Muscle of back (tissue), 13 donors: ENCODE measurements around the gene PEX13. TPM values are rescaled to one million over a fixed set of nuclear protein-coding genes. Genes with fewer than 3 reads are reported as not detected.
"Not testable (repeated sequence)": the region's sequence is repeated elsewhere in the genome, so short reads cannot be mapped to it uniquely, and the experiment has no call there.

Source experiments
- DNase-seq, 3 donors: peaks; one replicate each; pipeline versions ENCODE4 v3.0.0 to v3.0.0-alpha.2; 2013
- long read RNA-seq, 9 donors: transcript quantifications; one replicate each; lab custom pipeline, GENCODE V29; 2026
- polyA plus RNA-seq, 10 donors: library from polyadenylated mRNA; unstranded; fragments of 120-200 nt; gene quantifications; one replicate each; pipeline ENCODE4 v1.2.1, GENCODE V29; 2013; ENCODE audit not compliant: insufficient read length in 10 of 10

The PEX13 gene, protein sequence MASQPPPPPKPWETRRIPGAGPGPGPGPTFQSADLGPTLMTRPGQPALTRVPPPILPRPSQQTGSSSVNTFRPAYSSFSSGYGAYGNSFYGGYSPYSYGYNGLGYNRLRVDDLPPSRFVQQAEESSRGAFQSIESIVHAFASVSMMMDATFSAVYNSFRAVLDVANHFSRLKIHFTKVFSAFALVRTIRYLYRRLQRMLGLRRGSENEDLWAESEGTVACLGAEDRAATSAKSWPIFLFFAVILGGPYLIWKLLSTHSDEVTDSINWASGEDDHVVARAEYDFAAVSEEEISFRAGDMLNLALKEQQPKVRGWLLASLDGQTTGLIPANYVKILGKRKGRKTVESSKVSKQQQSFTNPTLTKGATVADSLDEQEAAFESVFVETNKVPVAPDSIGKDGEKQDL
- 10 to 100 TPM; 19.4 to 26.3 (median 22.3) TPM for polyA plus RNA-seq
- long read RNA-seq, donor 1, full-length matches to known transcripts: 9 of 20 reads
- long read RNA-seq, donor 1, partial matches to known transcripts: 11 of 20 reads
- long read RNA-seq, donor 1, other reads (novel, unspliced or antisense): 0 of 20 reads
- long read RNA-seq, donor 2, full-length matches to known transcripts: 3 of 3 reads
- long read RNA-seq, donor 2, partial matches to known transcripts: 0 of 3 reads
- long read RNA-seq, donor 2, other reads (novel, unspliced or antisense): 0 of 3 reads
- long read RNA-seq, donor 3: 0 reads
- long read RNA-seq, donor 4, full-length matches to known transcripts: 4 of 4 reads
- long read RNA-seq, donor 4, partial matches to known transcripts: 0 of 4 reads
- long read RNA-seq, donor 4, other reads (novel, unspliced or antisense): 0 of 4 reads
- long read RNA-seq, donor 5, full-length matches to known transcripts: 8 of 8 reads
- long read RNA-seq, donor 5, partial matches to known transcripts: 0 of 8 reads
- long read RNA-seq, donor 5, other reads (novel, unspliced or antisense): 0 of 8 reads
- long read RNA-seq, donor 6, full-length matches to known transcripts: 9 of 9 reads
- long read RNA-seq, donor 6, partial matches to known transcripts: 0 of 9 reads
- long read RNA-seq, donor 6, other reads (novel, unspliced or antisense): 0 of 9 reads
- long read RNA-seq, donor 7, full-length matches to known transcripts: 2 of 12 reads
- long read RNA-seq, donor 7, partial matches to known transcripts: 10 of 12 reads
- long read RNA-seq, donor 7, other reads (novel, unspliced or antisense): 0 of 12 reads
- long read RNA-seq, donor 8, full-length matches to known transcripts: 1 of 1 reads
- long read RNA-seq, donor 8, partial matches to known transcripts: 0 of 1 reads
- long read RNA-seq, donor 8, other reads (novel, unspliced or antisense): 0 of 1 reads
- long read RNA-seq, donor 9, full-length matches to known transcripts: 2 of 2 reads
- long read RNA-seq, donor 9, partial matches to known transcripts: 0 of 2 reads
- long read RNA-seq, donor 9, other reads (novel, unspliced or antisense): 0 of 2 reads

DNA sequence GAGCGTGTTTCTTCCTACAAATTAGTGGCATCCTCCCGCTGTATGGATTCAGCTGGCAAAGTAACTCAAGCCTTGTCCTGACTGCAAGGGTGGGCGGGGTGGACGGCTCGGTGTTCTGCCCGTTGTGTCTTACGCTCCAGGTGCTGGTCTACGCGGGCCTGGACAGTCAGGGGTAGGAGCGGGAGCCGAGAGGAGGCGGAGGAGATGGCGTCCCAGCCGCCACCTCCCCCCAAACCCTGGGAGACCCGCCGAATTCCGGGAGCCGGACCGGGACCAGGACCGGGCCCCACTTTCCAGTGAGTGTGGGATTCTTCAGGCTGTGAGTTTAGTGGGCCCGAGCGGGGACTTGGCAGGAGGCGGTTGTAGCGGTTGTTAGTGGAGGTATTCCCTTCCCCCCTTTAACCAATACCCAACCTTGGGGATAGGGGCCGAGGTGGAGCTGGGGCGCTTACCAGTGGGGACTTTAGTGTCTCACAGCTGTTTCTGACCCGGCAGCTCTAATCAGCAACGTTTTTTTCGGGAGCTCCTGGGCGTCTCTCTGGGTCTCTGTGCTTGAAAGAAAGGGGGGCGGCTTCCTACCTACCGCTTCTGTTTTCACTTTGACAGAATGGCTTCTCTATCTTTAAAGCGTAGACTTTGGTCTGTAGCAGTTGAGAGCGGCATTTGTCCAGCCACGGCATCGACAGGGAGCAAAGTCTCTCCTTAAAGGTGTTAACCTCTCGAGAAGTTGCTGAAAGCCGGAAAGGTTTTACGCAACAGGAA is at the start of gene PEX13, which contains the start of gene PUS10:
PEX13 (plus strand) TSS at position 165 of the 762 bp plus-strand sequence; CDS start at position 205, 40 bp downstream.
PUS10 (minus strand) TSS at position 700 of the 762 bp plus-strand sequence. CDS start 6,365 bp downstream, outside the sequence.
- peak; percentile 35 to 96 (median 49) for DNase-seq

DNA sequence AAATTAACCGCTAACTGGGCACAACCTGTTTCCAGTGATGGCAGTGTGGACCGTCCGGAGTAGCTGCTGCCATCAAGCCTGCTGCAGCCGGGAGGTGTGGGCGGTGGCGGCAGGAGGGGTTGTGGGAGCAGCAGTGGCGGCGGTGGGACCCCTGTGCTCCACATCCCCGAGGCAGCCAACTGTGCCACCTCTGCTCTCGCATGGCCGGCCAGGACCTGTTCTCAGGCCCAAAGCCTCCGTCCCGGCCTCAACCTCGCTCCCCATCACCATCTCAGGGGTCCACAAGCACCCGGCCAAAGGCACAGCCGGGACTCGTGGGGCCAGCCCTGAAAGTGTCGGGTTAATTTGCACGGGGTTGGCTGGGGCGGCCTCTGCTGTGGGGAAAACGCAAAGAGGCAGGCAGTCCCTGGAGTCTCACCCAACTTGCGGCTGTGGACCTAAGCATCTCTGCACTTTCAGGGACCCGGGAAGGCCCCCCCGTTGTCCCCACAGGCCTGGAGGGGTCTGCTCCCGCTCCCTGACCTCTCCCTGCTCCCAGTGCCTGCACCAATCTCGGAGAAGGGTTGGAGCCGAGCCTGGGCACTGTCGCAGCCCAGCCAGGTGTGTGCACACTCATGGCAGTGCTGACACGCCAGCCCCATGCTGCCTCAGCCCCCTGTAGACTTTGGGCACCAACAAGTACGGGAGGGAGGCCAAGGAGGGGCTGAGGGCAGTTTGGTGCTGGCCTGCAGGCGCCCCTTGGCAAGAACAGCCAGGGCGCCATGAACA is 44.4 kb upstream of the PEX13 start:
- DNase-seq: no peak

DNA sequence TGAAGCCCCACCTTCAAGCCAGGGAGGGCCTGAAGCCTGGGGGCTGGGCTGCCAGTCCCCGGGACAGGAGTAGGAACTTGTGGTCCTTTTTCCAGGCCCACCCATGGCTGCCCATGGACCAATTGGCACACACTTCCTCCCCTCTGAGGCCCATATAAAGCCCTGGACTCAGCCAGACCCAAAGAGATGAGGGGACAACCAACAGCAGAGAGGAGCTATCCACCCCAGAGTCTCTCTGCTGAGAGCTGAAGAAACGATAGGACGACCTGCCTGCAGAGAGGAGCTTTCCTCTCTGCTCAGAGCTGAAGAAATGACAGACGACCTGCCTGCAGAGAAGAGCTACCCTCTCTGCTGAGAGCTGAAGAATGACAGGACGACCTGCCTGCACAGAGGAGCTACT is 43.8 kb upstream of the PEX13 start:
- no peak for DNase-seq

DNA sequence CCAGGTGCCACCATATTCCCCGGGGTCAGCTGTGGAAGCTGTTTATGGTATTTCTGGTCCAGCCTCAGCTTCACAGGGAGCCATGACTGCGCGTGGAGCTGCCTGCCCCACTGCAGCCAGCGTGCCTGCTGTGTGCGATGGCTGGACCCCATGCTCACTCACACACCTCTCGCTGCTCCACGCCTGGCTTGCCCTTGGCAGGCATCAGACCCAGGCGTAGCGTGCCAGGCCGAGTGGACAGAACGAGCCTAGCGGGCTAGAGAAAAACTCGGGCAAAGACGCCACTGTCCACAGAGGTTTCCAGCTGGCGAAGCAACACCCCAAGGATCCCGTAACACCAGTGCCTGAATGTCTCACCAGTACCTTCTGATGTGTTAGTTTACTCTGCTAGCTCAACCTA is 42.9 kb upstream of the PEX13 start:
- DNase-seq: no peak

GRCh38 chr2:60976256-60976850 is 41.2 kb upstream of the PEX13 start:
- DNase-seq: no peak

GRCh38 chr2:60976875-60977561 is 40.5 kb upstream of the PEX13 start:
- no peak for DNase-seq

DNA sequence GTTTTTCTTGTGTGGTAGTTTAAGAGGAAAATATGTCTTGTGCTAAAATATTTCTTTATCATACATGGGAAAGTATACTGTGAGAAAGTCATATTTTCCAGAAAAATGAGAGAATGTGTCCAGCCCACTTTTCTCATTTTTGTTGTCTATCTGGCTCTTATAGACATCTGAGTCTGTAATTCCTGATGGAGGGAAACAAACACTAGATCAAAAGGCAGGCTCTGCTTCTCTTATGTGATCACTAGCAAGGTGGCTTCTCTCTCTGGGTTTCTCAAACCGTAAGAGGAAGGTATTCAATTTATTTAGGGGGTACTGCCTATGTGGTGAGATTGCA is 40.0 kb upstream of the PEX13 start:
- no peak for DNase-seq

DNA sequence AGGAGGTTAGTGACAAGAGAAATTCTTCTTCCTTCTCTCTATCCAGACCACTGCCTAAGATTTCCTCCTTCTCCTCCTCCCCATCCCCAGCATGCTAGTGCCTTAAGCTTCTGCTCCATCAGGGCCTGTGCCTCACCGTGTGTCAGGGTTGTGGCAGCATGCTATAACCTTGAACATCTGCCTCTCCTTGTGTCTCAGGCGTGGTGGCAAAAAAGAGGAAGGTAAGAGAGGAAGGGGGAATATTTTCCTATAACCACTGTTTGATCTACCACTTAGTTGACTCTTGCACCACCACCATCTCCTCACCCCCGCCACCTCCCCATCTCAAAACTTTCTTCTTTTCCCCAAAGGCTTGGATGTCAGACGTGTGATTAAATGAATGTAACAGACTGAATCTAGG is 38.3 kb upstream of the PEX13 start:
- DNase-seq: no peak

DNA sequence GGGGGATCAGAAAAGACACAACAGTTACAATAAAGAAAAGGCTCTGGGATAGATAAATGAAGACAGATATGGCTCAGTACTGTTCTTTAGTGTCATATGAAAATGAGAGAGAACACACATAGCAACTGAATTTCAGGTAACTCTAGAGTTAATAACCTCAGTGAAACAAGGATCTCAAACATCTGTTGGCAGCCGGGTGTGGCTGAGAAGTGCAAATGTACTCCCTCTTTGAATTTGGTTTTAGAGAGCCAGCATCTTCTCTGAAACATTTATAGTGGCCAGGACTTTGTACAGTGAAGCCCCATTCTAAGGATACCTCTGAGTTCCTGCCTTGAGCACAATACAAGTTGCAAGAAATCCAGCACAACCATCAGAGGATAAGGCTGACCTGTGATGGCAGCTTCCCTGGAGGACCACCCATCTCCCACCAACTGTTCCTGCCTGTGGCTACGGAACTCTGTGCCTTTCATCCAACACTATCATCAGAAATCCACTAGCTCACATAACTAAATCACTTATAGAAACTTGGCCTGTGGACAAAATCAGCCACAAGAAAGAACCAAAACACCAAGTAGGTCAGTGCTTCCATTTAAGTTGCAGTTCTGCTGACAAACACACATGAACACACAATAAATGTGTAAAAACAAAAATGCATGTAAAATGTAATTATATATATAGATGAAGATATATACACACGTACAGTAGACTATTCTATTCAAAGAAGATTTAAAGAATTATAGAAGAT is 37.3 kb upstream of the PEX13 start:
- no peak for DNase-seq

- DNase-seq: not testable (repeated sequence)
These were observed 35.5 kb upstream of the PEX13 start for GRCh38 chr2:60982066-60982465.

DNA sequence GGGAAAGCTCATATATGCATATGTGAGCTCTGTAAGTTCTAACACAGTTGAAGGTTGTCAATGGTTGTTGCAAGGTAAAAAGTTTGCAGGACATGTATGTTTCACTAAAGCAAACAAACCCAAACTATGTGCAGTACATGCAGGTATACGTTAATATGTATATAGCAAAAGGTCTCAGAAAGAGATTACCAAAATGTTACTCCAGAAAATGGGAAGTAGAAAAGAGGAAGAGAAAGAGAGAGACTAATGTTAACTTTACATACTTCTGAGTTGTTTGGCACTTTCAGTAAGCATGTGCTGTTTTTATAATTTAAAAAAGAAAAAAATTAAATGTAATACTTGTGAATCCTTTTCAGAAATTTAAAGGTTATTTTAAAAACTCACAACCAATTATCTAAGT is 32.8 kb upstream of the PEX13 start:
- DNase-seq: no peak

- DNase-seq: no peak
These were observed 30.5 kb upstream of the PEX13 start for GRCh38 chr2:60987041-60987440.

DNA sequence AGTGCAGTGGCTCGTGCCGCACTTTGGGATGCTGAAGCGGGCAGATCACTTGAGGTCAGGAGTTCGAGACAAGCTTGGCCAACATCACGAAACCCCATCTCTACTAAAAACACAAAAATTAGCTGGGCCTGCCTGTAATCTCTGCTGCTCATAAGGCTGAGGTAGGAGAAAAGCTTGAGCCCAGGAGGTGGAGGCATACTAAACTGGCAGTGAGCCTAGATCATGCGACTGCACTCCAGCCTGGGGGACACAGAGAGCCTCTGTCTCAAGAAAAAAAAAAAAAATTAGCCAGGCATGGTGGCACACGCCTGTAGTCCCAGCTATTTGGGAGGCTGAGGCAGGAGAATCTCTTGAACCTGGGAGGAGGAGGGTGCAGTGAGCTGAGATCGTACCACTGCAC is 29.9 kb upstream of the PEX13 start:
- DNase-seq: not testable (repeated sequence)

DNA sequence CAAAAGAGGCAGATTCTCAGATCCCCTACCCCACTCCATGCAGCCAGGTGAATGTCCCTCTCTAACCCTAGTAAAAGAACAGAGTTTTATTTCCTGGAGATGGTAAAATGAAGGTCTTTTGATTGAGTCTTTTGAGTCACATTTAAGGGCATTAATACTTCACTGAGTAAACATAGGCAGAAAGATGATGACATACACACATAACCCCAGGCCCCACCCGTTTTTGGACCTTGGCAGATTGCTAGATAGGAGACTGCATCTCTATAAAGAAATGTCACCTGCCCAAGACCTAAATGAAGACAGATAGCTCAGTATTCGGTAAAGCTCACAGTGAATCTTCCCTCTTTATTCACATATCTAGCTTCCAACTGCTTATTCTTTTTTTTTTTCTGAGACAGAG is 28.3 kb upstream of the PEX13 start:
- DNase-seq: no peak

DNA sequence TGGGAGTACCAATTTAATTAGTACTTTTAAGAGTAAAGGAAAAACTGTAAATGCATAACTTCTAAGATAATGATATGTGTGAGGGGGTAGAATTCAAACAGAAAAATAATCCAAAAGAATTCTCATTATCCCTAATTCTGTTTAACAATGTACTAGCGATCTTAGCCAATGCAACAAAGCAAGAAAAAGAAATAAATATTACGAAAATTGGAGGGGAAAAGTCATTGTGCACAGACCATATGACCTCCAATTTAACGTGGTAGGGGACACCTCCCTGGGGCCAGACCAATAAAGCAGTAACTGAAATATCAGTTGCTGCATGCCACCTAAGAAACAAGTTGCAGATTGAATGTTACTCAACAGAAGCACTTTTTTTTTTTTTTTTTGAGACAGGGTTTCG is 25.9 kb upstream of the PEX13 start:
- DNase-seq: no peak

DNA sequence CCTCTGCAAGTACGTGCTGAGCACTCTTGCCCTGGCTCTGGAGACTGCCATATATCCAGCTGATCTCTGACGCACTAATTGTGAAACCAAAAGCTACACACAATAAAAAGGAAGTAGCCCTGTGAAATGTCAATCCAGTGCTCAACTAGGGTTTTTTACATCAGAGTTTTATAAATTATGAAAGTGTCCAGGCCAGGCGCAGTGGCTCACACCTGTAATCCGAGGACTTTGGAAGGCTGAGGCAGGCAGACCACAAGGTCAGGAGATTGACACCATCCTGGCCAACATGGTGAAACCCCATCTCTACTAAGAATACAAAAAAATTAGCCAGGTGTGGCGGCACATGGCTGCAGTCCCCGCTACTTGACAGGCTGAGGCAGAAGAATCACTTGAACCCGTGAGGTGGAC is 24.5 kb upstream of the PEX13 start:
- DNase-seq: peak in 2 of 3 donors; percentile 22 to 31

DNA sequence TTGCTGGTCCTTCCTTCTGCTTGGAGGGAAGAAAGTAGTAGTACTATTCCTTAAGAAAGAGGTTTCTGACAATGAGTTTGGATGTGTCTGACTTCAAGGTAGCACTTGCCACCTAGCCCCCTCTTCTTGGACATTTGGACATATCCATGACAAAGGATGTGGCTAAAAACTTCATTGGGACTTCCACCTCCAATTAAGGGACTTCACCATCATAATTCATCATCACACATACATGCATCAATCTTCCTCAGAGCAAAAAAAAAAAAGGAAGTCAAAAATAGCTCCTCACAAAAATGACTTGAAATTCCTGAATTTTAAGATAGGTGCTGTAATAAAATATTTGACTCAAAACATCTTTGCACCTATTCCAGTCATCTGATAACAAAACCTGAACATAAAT is 23.4 kb upstream of the PEX13 start:
- DNase-seq: no peak
